H1 (cell line): ENCODE data around the gene DHX32. TPM values are rescaled to one million over a fixed set of nuclear protein-coding genes. Genes with fewer than 3 reads are reported as not detected.
A peak's percentile ranks its signal among the peaks of the same experiment; 100 is the strongest.

Source experiments
- CTCF ChIA-PET: fragments of 300-600 bp; sonication (Branson Sonifier 250); formaldehyde crosslinking; loops from one replicate; lab custom pipeline; 2021; ENCODE audit not compliant: partially characterized antibody; lab: Charles Lee
- POLR2A ChIA-PET: fragments of 300-600 bp; sonication (Branson Sonifier 250); formaldehyde crosslinking; loops from one replicate; lab custom pipeline; 2021; ENCODE audit warnings: inconsistent platforms; ENCODE audit not compliant: partially characterized antibody; lab: Charles Lee
- DNase-seq, 2 experiments: peaks; one replicate each; pipeline versions ENCODE4 v3.0.0 to v3.0.0-alpha.2; 2010 to 2022; ENCODE audit warnings: low spot score in 2 of 2, low read depth in 1 of 2, mixed read lengths in 1 of 2
- FAIRE-seq: peaks from 2 replicates; lab custom pipeline; 2011; peaks lifted over from hg19 to GRCh38; lab: Jason Lieb, UNC
- H2AFZ ChIP-seq: 2 replicates; pipeline ENCODE4 v1.8.1; 2012; ENCODE audit warnings: low read length, inconsistent platforms
- H2AK5ac ChIP-seq: 2 replicates; pipeline ENCODE4 v1.6.1; 2013; ENCODE audit warnings: low read depth, low read length
- H2BK120ac ChIP-seq: replicated peaks from 2 replicates; pipeline ENCODE3; 2013; ENCODE audit warnings: low read depth, low read length, inconsistent platforms
- H2BK12ac ChIP-seq: 2 replicates; pipeline ENCODE4 v1.6.1; 2013; ENCODE audit warnings: low read depth, low read length
- H2BK15ac ChIP-seq: 2 replicates; pipeline ENCODE4 v1.6.1; 2013; ENCODE audit warnings: low read length
- H2BK20ac ChIP-seq: 2 replicates; pipeline ENCODE4 v1.6.1; 2013; ENCODE audit warnings: low read length
- H2BK5ac ChIP-seq: 2 replicates; pipeline ENCODE4 v1.6.1; 2013; ENCODE audit warnings: low read depth, low read length
- H3K14ac ChIP-seq: 2 replicates; pipeline ENCODE4 v1.6.1; 2013; ENCODE audit warnings: inconsistent platforms; ENCODE audit not compliant: insufficient read length
- H3K18ac ChIP-seq: 2 replicates; pipeline ENCODE4 v1.6.1; 2013; ENCODE audit warnings: low read length; ENCODE audit errors: extremely low read depth
- H3K23ac ChIP-seq: 2 replicates; pipeline ENCODE4 v1.6.1; 2013; ENCODE audit warnings: inconsistent platforms; ENCODE audit not compliant: insufficient read length
- H3K23me2 ChIP-seq: 2 replicates; pipeline ENCODE4 v1.6.1; 2013; ENCODE audit warnings: low read depth, low read length
- H3K27ac ChIP-seq: 2 replicates; pipeline ENCODE4 v1.6.1; 2011; ENCODE audit warnings: low read depth, low read length, inconsistent platforms
- H3K27me3 ChIP-seq, 4 experiments: replicated peaks in 1 of 4; 1 replicate in 1 of 4; 2 replicates in 3 of 4; pipeline versions ENCODE4 v1.6.1 to v1.8.1; 2011 to 2013; ENCODE audit warnings: low read length in 3 of 4, mild to moderate bottlenecking in 3 of 4, inconsistent platforms in 2 of 4, mixed read lengths in 2 of 4, moderate library complexity in 1 of 4; ENCODE audit not compliant: control insufficient read depth in 3 of 4, insufficient read depth in 3 of 4; ENCODE audit errors: extremely low read depth in 1 of 4
- H3K36me3 ChIP-seq, 4 experiments: 2 replicates each; pipeline versions ENCODE4 v1.6.1 to v1.8.1; 2011 to 2013; ENCODE audit warnings: mild to moderate bottlenecking in 4 of 4, low read length in 3 of 4, moderate library complexity in 2 of 4, control low read depth in 1 of 4, inconsistent platforms in 1 of 4; ENCODE audit not compliant: insufficient read depth in 4 of 4, control insufficient read depth in 2 of 4
- H3K4ac ChIP-seq: replicated peaks from 2 replicates; pipeline ENCODE3; 2013; ENCODE audit warnings: low read length, low read depth, mixed read lengths, inconsistent platforms; ENCODE audit not compliant: insufficient read length
- H3K4me1 ChIP-seq, 4 experiments: replicated peaks in 1 of 4; 1 replicate in 1 of 4; 2 replicates in 3 of 4; pipeline versions ENCODE4 v1.6.1 to v1.8.1; 2011 to 2013; ENCODE audit warnings: low read length in 3 of 4, inconsistent platforms in 2 of 4, mixed read lengths in 1 of 4; ENCODE audit not compliant: insufficient read depth in 4 of 4, control insufficient read depth in 3 of 4
- H3K4me2 ChIP-seq, 2 experiments: 2 replicates each; pipeline versions ENCODE4 v1.6.1 to v1.8.1; 2011 to 2013; ENCODE audit warnings: low read depth in 2 of 2, low read length in 2 of 2, control low read depth in 1 of 2, inconsistent platforms in 1 of 2, mild to moderate bottlenecking in 1 of 2; ENCODE audit not compliant: insufficient read depth in 1 of 2
- H3K4me3 ChIP-seq, 4 experiments: fragments of 200-600, 300-600 bp in 1 of 4; sonication (generic), shearing (Covaris generic), sonication (Bioruptor Twin) in 1 of 4; 2 replicates each; pipeline versions ENCODE4 v1.5.1 to v1.8.1; 2011 to 2016; ENCODE audit warnings: low read length in 4 of 4, low read depth in 3 of 4, control low read depth in 2 of 4, inconsistent platforms in 2 of 4, mild to moderate bottlenecking in 2 of 4, mixed read lengths in 1 of 4, moderate library complexity in 1 of 4; ENCODE audit not compliant: insufficient read depth in 2 of 4; ENCODE audit errors: extremely low read depth in 1 of 4
- H3K56ac ChIP-seq: replicated peaks from 2 replicates; pipeline ENCODE3; 2013; ENCODE audit warnings: low read depth, mild to moderate bottlenecking, mixed read lengths, low read length, inconsistent platforms; ENCODE audit not compliant: insufficient read length
- H3K79me1 ChIP-seq: 2 replicates; pipeline ENCODE4 v1.6.1; 2013; ENCODE audit warnings: low read depth, low read length, control low read depth
- H3K79me2 ChIP-seq, 2 experiments: 2 replicates each; pipeline versions ENCODE4 v1.6.1 to v1.8.1; 2012 to 2013; ENCODE audit warnings: low read length in 2 of 2, mild to moderate bottlenecking in 2 of 2, inconsistent platforms in 1 of 2; ENCODE audit not compliant: insufficient read depth in 2 of 2, control insufficient read depth in 1 of 2
- H3K9ac ChIP-seq, 4 experiments: replicated peaks in 1 of 4; 1 replicate in 1 of 4; 2 replicates in 3 of 4; pipeline versions ENCODE4 v1.6.1 to v1.8.1; 2011 to 2013; ENCODE audit warnings: low read depth in 3 of 4, low read length in 3 of 4, control low read depth in 2 of 4, mild to moderate bottlenecking in 2 of 4, moderate library complexity in 2 of 4, inconsistent platforms in 1 of 4; ENCODE audit errors: extremely low read depth in 1 of 4
- H3K9me3 ChIP-seq, 2 experiments: 2 replicates each; pipeline versions ENCODE4 v1.6.1 to v1.8.1; 2012 to 2013; ENCODE audit warnings: mild to moderate bottlenecking in 2 of 2, moderate library complexity in 2 of 2, control low read depth in 1 of 2, inconsistent platforms in 1 of 2, low read depth in 1 of 2, low read length in 1 of 2, mixed read lengths in 1 of 2; ENCODE audit not compliant: insufficient read depth in 2 of 2
- H4K20me1 ChIP-seq, 2 experiments: replicated peaks in 1 of 2; 2 replicates each; pipeline versions ENCODE3 to v1.8.1; 2011 to 2013; ENCODE audit warnings: inconsistent platforms in 2 of 2, low read length in 2 of 2, mild to moderate bottlenecking in 1 of 2; ENCODE audit not compliant: insufficient read depth in 2 of 2, control insufficient read depth in 1 of 2
- H4K5ac ChIP-seq: 2 replicates; pipeline ENCODE4 v1.6.1; 2013; ENCODE audit warnings: low read length, low read depth, mixed read lengths, inconsistent platforms; ENCODE audit not compliant: insufficient read length
- H4K8ac ChIP-seq: 2 replicates; pipeline ENCODE4 v1.8.0; 2013; ENCODE audit warnings: mild to moderate bottlenecking, moderate library complexity, low read length, inconsistent platforms; ENCODE audit not compliant: insufficient read depth; ENCODE audit errors: extremely low read depth
- H4K91ac ChIP-seq: replicated peaks from 2 replicates; pipeline ENCODE3; 2013; ENCODE audit warnings: low read length, mixed read lengths, inconsistent platforms; ENCODE audit not compliant: insufficient read length
- CBX8 ChIP-seq: fragments of 300-800, 300-1000 bp; sonication (generic); IDR thresholded peaks from 2 replicates; pipeline ENCODE4 v1.7.1; 2016; ENCODE audit warnings: low read depth, low read length, borderline replicate concordance
- CHD2 ChIP-seq: IDR thresholded peaks from 2 replicates; pipeline ENCODE4 v1.6.1; 2012; ENCODE audit warnings: low read length, improper control_type of control experiment
- POU5F1 ChIP-seq: IDR thresholded peaks from 2 replicates; pipeline ENCODE4 v1.6.1; 2011; ENCODE audit warnings: low read depth, mild to moderate bottlenecking, low read length, moderate library complexity
- ZNF274 ChIP-seq: IDR thresholded peaks from 2 replicates; pipeline ENCODE4 v1.7.0; 2012; ENCODE audit warnings: low read length, borderline replicate concordance; ENCODE audit errors: extremely low read depth
- WGBS, 2 experiments: shearing (Covaris generic) in 1 of 2; methylation state at CpG; one replicate each; pipeline versions ENCODE4 v1.1.6 to v1.1.7; 2013 to 2015; ENCODE audit warnings: low lambda C conversion rate in 2 of 2, mixed read lengths in 2 of 2, inconsistent platforms in 1 of 2, low coverage in 1 of 2, missing lambda C conversion rate in 1 of 2; ENCODE audit not compliant: insufficient replicate concordance in 2 of 2, insufficient coverage in 1 of 2, insufficient read length in 1 of 2; ENCODE audit errors: extremely low coverage in 1 of 2, missing lambda C conversion rate in 1 of 2; 5-methylcytosine and 5-hydroxymethylcytosine counted together
- polyA plus RNA-seq, 7 experiments: library from polyadenylated mRNA; depleted of rRNA in 3 of 7; stranded (reverse) in 5 of 7; unstranded in 2 of 7; fragments of >200 nt in 5 of 7; fragments of 200-250 nt in 2 of 7; gene quantifications; 1 replicate in 5 of 7; 2 replicates in 1 of 7; 4 replicates in 1 of 7; pipeline versions ENCODE4 v1.2.1 to v1.2.3, GENCODE V29; 2011 to 2013; ENCODE audit warnings: missing spikeins in 2 of 7, mixed read lengths in 2 of 7
- total RNA-seq: library from RNA; stranded (reverse); fragmentation: NEBNext Ultra II Directional; extraction: Animal tissue kit (Norgen Biotek cat#: 25700); gene quantifications from 2 replicates; pipeline ENCODE4 v1.2.1, GENCODE V29; 2021

The DHX32 gene
- total and polyA plus RNA-seq, 2 of the 8 experiments (the other 6 are each of a cell fraction or from before 2014, with no cell fraction given) = 12.4 to 15.8 TPM

DNA sequence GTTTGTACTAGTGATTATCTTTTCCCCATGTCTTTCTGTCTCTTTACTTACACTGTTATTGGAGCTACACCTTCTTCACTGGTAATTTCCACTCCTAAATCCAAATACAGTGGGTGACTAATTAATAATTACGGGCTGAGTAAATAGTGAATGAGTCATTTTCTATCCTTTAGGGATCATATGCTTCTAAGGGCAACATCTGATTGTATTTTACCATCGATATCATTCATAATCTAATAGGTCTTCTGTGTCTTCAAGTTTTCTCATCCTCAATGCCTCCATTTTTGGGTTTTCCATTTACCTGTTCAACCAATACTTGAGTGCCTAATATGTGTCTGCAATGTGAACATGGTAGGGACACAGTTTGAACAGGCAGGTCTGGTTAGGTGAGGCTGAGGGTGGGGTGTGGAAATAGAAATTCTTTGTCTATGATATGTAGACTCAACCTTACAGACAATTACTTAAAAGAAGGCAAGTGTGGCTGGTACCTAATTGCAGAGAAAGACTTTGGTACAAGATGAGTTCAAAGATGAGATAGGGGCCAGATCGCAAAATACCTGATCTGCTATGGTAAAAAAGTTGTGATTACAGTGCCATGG lies 5.9 kb upstream of the DHX32 start:
- no peaks in the 10 kb centered on the region for H3K79me2 ChIP-seq
- FAIRE-seq = peak; percentile 32

More for the DNA sequence above, 5.9 kb upstream of the DHX32 start:
- H2BK20ac ChIP-seq = no peak overlapping the region
- no peak overlapping the region for H2BK5ac ChIP-seq
- no peak overlapping the region for H3K4me2 ChIP-seq
- no peak overlapping the region for H4K91ac ChIP-seq
- no peak overlapping the region for H3K56ac ChIP-seq
- ChIA-PET CTCF (interaction anchor here (0.9 kb wide), 1 partner anchor 10 kb away, joined by 3 read pairs; no protein-coding TSS in a partner anchor), POLR2A (interaction anchor here (1.0 kb wide), 1 partner anchor 10 kb away, joined by 3 read pairs; no protein-coding TSS in a partner anchor)
- H4K8ac ChIP-seq = no peak overlapping the region
- TF ChIP-seq POU5F1 = no peak
- no peak for TF ChIP-seq CHD2
- TF ChIP-seq ZNF274 = no peak
- no peak for TF ChIP-seq CBX8
- H2BK120ac ChIP-seq = no peak overlapping the region
- no peak overlapping the region for H3K23ac ChIP-seq
- H2BK12ac ChIP-seq = no peak overlapping the region
- 0 out of 4 replicates have a peak, but pooled peaks cover 3 to 5% of the 10 kb centered on the region in 2 experiments for H3K9me3 ChIP-seq
- no peak overlapping the region for H2AK5ac ChIP-seq
- H3K23me2 ChIP-seq = no peaks in the 10 kb centered on the region; the same call in 1 of the 2 replicates
- H3K14ac ChIP-seq = no peak overlapping the region
- no peaks in the 10 kb centered on the region; the same call in none of the 2 replicates for H3K79me1 ChIP-seq
- no peak for DNase-seq
- H3K9ac ChIP-seq = no peak overlapping the region
- no peak overlapping the region for H3K27ac ChIP-seq
- no peaks in the 10 kb centered on the region for H4K20me1 ChIP-seq
- H3K27me3 ChIP-seq = no peaks in the 10 kb centered on the region
- H2AFZ ChIP-seq = no peak overlapping the region
- H3K4me1 ChIP-seq = peaks cover 0 to 8% (median 0%) of the 10 kb centered on the region in 4 experiments; a peak in 1 of 7 replicates
- no peak overlapping the region for H2BK15ac ChIP-seq
- no peaks in the 10 kb centered on the region for H3K36me3 ChIP-seq
- H3K4me3 ChIP-seq = no peak overlapping the region
- 90% methylated on average over 3 of the region's 3 CpGs; no CpG with 5 or more reads in 1 of the 2 experiments for WGBS, 2 experiments
- H3K4ac ChIP-seq = no peak overlapping the region
- no peak overlapping the region for H4K5ac ChIP-seq
- H3K18ac ChIP-seq = no peak overlapping the region
